SK-N-SH treated with all-trans-retinoic acid at 6 μM for 48 hours (cell line): ENCODE results near the gene B3GALT6.

ENCODE experiments used
- ATAC-seq: fragments of 200-7000 bp; cut with Tn5 transposase; 3 replicates; pipeline ENCODE4 v1.9.1; 2020; ENCODE audit warnings: mild to moderate bottlenecking, moderate library complexity
- ARNTL ChIP-seq: fragments of 450-650 bp; formaldehyde crosslinking; IDR thresholded peaks from 2 replicates; pipeline ENCODE4 v1.5.0; 2020; ENCODE audit warnings: low read depth, mild to moderate bottlenecking, moderate library complexity, borderline replicate concordance
- CSDC2 ChIP-seq: fragments of 250-450 bp; sonication (Bioruptor Pico); IDR thresholded peaks from 2 replicates; pipeline ENCODE4 v1.5.0; 2020; ENCODE audit warnings: mild to moderate bottlenecking, moderate library complexity
- ESRRG ChIP-seq: fragments of 250-450 bp; sonication (Bioruptor Pico); IDR thresholded peaks from 2 replicates; pipeline ENCODE4 v1.6.1; 2021; ENCODE audit warnings: mild to moderate bottlenecking
- GLIS3 ChIP-seq: fragments of 250-450 bp; sonication (Bioruptor Pico); IDR thresholded peaks from 2 replicates; pipeline ENCODE4 v1.5.0; 2020; ENCODE audit warnings: mild to moderate bottlenecking, moderate library complexity
- OSR1 ChIP-seq: fragments of 250-450 bp; sonication (Bioruptor Pico); IDR thresholded peaks from 2 replicates; pipeline ENCODE4 v1.8.0; 2022; ENCODE audit warnings: moderate library complexity, mild to moderate bottlenecking, inconsistent platforms
- PATZ1 ChIP-seq: fragments of 250-450 bp; sonication (Bioruptor Pico); IDR thresholded peaks from 2 replicates; pipeline ENCODE4 v1.8.0; 2020; ENCODE audit warnings: mild to moderate bottlenecking, moderate library complexity, borderline replicate concordance
- PPARA ChIP-seq: fragments of 250-450 bp; sonication (Bioruptor Pico); IDR thresholded peaks from 2 replicates; pipeline ENCODE4 v1.5.0; 2020; ENCODE audit warnings: mild to moderate bottlenecking, borderline replicate concordance
- RARB ChIP-seq: fragments of 250-450 bp; sonication (Bioruptor Pico); IDR thresholded peaks from 2 replicates; pipeline ENCODE4 v1.8.0; 2021; ENCODE audit warnings: mild to moderate bottlenecking, moderate library complexity
- SNAI2 ChIP-seq: fragments of 250-450 bp; sonication (Bioruptor Pico); IDR thresholded peaks from 2 replicates; pipeline ENCODE4 v1.5.0; 2020; ENCODE audit warnings: mild to moderate bottlenecking, moderate library complexity
- TOX ChIP-seq: fragments of 250-450 bp; sonication (Bioruptor Pico); IDR thresholded peaks from 2 replicates; pipeline ENCODE4 v1.8.0; 2021; ENCODE audit warnings: mild to moderate bottlenecking, moderate library complexity, borderline replicate concordance
- TSHZ2 ChIP-seq: fragments of 250-450 bp; sonication (Bioruptor Pico); IDR thresholded peaks from 2 replicates; pipeline ENCODE4 v1.5.0; 2020; ENCODE audit warnings: mild to moderate bottlenecking, moderate library complexity
- ZC3H10 ChIP-seq: fragments of 250-450 bp; sonication (Bioruptor Pico); IDR thresholded peaks from 2 replicates; pipeline ENCODE4 v1.5.1; 2021; ENCODE audit warnings: mild to moderate bottlenecking, moderate library complexity
- ZFP3 ChIP-seq: fragments of 250-450 bp; sonication (Bioruptor Pico); IDR thresholded peaks from 2 replicates; pipeline ENCODE4 v1.5.0; 2020; ENCODE audit warnings: mild to moderate bottlenecking, moderate library complexity
- ZNF565 ChIP-seq: fragments of 450-650 bp; formaldehyde crosslinking; conservative IDR thresholded peaks from 2 replicates; pipeline ENCODE4 v1.5.0; 2020; ENCODE audit warnings: low read depth, mild to moderate bottlenecking, moderate library complexity
- ZNF70 ChIP-seq: fragments of 450-650 bp; formaldehyde crosslinking; IDR thresholded peaks from 2 replicates; pipeline ENCODE4 v1.5.0; 2020; ENCODE audit warnings: mild to moderate bottlenecking, moderate library complexity
- ZNF8 ChIP-seq: fragments of 450-650 bp; formaldehyde crosslinking; IDR thresholded peaks from 2 replicates; pipeline ENCODE4 v1.5.0; 2020; ENCODE audit warnings: mild to moderate bottlenecking, moderate library complexity
- TF ChIP-seq, protein P1 (sequence below): fragments of 250-450 bp; sonication (Bioruptor Pico); IDR thresholded peaks from 2 replicates; pipeline ENCODE4 v1.5.1; 2021; ENCODE audit warnings: mild to moderate bottlenecking, moderate library complexity
- TF ChIP-seq, protein P2 (sequence below): fragments of 250-450 bp; sonication (Bioruptor Pico); IDR thresholded peaks from 2 replicates; pipeline ENCODE4 v1.5.1; 2020; ENCODE audit warnings: low read depth, mild to moderate bottlenecking, moderate library complexity
- TF ChIP-seq, protein P3 (sequence below): fragments of 250-450 bp; sonication (Bioruptor Pico); IDR thresholded peaks from 2 replicates; pipeline ENCODE4 v1.8.0; 2021; ENCODE audit warnings: low read depth, mild to moderate bottlenecking, moderate library complexity, borderline replicate concordance

B3GALT6 gene

DNA sequence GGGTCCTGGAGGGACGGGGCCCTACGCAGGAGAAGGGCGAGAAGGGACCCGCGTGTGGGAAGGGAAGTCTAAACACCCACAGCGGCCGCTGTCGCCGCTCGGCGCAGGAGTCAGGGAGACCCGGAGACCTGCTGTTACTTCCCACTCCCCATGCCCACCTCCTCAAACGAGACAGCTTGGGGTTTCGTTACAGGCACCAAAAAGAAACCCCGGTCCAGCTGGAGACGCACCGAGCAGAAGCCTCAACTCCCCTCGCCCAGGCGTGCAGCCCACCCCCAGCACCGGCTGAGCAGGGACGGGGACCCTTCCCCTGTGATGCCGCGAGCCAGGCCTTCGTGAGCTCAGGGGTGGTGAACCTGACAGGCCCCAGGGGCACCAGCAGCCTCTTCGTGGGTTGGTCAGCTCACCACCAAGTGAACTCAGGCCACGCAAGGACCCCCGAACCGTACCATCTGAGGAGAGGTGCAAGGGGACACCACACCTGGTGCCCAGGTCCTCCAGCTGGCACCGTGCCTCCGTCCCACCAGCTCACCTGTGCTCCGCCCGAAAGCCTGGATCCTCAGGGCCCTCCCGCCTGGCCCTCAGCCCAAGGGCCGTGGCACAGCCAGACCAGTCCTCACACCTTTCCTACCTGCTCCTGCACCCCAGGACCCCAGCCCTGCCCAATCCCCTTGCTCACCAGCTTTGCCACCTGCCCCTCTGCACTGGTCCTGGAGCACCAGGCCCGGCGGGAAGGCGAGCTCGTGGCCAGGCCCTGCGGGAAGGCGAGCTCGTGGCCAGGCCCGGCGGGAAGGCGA, 5.3 kb upstream of the B3GALT6 start:
- no peak for ATAC-seq
- TF ChIP-seq ZNF8 (CRISPR knock-in tag) (no peak), PPARA (CRISPR knock-in tag) (no peak), ARNTL (CRISPR knock-in tag) (no peak), ZFP3 (CRISPR knock-in tag) (no peak), PATZ1 (CRISPR knock-in tag) (no peak), OSR1 (CRISPR knock-in tag) (no peak)
- TF ChIP-seq, protein P1, sequence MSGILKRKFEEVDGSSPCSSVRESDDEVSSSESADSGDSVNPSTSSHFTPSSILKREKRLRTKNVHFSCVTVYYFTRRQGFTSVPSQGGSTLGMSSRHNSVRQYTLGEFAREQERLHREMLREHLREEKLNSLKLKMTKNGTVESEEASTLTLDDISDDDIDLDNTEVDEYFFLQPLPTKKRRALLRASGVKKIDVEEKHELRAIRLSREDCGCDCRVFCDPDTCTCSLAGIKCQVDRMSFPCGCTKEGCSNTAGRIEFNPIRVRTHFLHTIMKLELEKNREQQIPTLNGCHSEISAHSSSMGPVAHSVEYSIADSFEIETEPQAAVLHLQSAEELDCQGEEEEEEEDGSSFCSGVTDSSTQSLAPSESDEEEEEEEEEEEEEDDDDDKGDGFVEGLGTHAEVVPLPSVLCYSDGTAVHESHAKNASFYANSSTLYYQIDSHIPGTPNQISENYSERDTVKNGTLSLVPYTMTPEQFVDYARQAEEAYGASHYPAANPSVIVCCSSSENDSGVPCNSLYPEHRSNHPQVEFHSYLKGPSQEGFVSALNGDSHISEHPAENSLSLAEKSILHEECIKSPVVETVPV (CRISPR knock-in tag): no peak

DNA sequence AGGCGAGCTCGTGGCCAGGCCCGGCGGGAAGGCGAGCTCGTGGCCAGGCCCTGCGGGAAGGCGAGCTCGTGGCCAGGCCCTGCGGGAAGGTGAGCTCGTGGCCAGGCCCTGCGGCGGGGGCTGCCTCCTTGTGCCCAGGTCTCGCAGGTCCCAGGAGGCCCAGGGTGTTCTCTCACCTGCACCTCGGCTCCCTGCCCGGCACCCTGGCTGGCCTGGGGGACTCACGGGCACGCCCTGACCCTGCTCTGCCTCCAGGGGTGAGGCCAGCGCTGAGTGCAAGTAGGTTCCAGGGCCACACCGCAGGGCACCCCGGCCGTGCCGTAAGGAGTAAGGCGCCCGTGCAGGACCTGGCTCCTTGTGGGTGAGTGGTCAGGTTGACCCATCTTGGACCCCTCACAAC, 4.7 kb upstream of the B3GALT6 start:
- no peak for ATAC-seq
- TF ChIP-seq RARB (CRISPR knock-in tag): no peak

- TF ChIP-seq PATZ1 (CRISPR knock-in tag): no peak
- ATAC-seq: no peak
Measured at GRCh38 chr1:1228187-1228586, 3.9 kb upstream of the B3GALT6 start.

GRCh38 chr1:1228596-1229321, 3.3 kb upstream of the B3GALT6 start:
- ATAC-seq: no peak
- TF ChIP-seq PPARA (CRISPR knock-in tag): no peak
- TF ChIP-seq, protein P1 (CRISPR knock-in tag): no peak
- no peak for TF ChIP-seq CSDC2 (CRISPR knock-in tag)
- TF ChIP-seq ZC3H10: no peak
- TF ChIP-seq ZNF70 (CRISPR knock-in tag): no peak
- TF ChIP-seq GLIS3 (CRISPR knock-in tag): no peak
- no peak for TF ChIP-seq OSR1 (CRISPR knock-in tag)
- TF ChIP-seq TSHZ2 (CRISPR knock-in tag): no peak
- TF ChIP-seq, protein P2, sequence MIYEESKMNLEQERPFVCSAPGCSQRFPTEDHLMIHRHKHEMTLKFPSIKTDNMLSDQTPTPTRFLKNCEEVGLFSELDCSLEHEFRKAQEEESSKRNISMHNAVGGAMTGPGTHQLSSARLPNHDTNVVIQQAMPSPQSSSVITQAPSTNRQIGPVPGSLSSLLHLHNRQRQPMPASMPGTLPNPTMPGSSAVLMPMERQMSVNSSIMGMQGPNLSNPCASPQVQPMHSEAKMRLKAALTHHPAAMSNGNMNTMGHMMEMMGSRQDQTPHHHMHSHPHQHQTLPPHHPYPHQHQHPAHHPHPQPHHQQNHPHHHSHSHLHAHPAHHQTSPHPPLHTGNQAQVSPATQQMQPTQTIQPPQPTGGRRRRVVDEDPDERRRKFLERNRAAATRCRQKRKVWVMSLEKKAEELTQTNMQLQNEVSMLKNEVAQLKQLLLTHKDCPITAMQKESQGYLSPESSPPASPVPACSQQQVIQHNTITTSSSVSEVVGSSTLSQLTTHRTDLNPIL: no peak
- no peak for TF ChIP-seq PATZ1 (CRISPR knock-in tag)
- no peak for TF ChIP-seq ESRRG (CRISPR knock-in tag)
- TF ChIP-seq, protein P3, sequence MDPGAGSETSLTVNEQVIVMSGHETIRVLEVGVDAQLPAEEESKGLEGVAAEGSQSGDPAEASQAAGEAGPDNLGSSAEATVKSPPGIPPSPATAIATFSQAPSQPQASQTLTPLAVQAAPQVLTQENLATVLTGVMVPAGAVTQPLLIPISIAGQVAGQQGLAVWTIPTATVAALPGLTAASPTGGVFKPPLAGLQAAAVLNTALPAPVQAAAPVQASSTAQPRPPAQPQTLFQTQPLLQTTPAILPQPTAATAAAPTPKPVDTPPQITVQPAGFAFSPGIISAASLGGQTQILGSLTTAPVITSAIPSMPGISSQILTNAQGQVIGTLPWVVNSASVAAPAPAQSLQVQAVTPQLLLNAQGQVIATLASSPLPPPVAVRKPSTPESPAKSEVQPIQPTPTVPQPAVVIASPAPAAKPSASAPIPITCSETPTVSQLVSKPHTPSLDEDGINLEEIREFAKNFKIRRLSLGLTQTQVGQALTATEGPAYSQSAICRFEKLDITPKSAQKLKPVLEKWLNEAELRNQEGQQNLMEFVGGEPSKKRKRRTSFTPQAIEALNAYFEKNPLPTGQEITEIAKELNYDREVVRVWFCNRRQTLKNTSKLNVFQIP (CRISPR knock-in tag): no peak
- TF ChIP-seq TOX: no peak
- TF ChIP-seq SNAI2 (CRISPR knock-in tag): no peak
- no peak for TF ChIP-seq ZNF565 (CRISPR knock-in tag)
